Measurements from ENCODE around the gene RACK1. TPM values are rescaled to one million over a fixed set of nuclear protein-coding genes. Genes with fewer than 3 reads are reported as not detected.

RACK1 gene
- total RNA-seq, 1 experiment from 2014 or later: 2,552 TPM

DNA sequence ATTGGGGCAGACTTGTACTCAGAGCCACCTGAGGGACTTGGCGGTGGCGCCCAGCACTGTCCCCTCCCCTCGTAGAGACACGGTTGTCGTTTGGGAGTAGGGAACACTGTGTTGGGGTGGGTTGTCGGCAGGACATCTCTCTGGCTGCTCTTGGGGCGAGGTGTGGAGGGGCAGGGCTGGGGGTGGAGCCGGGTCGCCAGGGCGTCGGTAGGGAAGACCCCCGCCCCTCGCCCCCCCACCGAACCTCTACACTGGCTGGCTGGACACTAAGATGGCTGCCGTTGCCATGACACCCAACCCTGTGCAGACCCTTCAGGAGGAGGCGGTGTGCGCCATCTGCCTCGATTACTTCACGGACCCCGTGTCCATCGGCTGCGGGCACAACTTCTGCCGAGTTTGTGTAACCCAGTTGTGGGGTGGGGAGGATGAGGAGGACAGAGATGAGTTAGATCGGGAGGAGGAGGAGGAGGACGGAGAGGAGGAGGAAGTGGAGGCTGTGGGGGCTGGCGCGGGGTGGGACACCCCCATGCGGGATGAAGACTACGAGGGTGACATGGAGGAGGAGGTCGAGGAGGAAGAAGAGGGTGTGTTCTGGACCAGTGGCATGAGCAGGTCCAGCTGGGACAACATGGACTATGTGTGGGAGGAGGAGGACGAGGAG, 19.8 kb downstream of the RACK1 start:
- Histone ChIP-seq H2AFZ (ENCODE audit: low read length) (no peak overlapping the region), H4K8ac (replicated peaks; ENCODE audit: insufficient read length, low read depth, low read length) (no peak overlapping the region), H3K23ac (ENCODE audit: insufficient read length, low read depth, low read length) (no peak overlapping the region), H3T11ph (ENCODE audit: low read length) (no peak overlapping the region), H3K4ac (ENCODE audit: low read depth, low read length) (no peak overlapping the region), H3K9ac (ENCODE audit: extremely low read depth, insufficient read length, low read length) (peak overlapping the region; percentile 31), H2BK12ac (ENCODE audit: insufficient read length, low read depth, low read length) (no peak overlapping the region), H3K27ac (ENCODE audit: insufficient read length, low read depth, low read length) (no peak overlapping the region), H4K5ac (ENCODE audit: insufficient read length, low read depth, low read length) (no peak overlapping the region), H4K91ac (ENCODE audit: insufficient read length, low read depth, low read length) (no peak overlapping the region), H3K18ac (ENCODE audit: insufficient read length, low read depth, low read length) (no peak overlapping the region), H4K20me1 (ENCODE audit: control insufficient read depth, insufficient read depth, insufficient read length) (no peaks in the 10 kb centered on the region), H2BK15ac (ENCODE audit: low read depth, low read length) (no peak overlapping the region), H3K79me2 (ENCODE audit: insufficient read depth, low read length) (no peaks in the 10 kb centered on the region), H3K27me3 (ENCODE audit: insufficient read depth, low read length) (no peaks in the 10 kb centered on the region), H3K4me2 (ENCODE audit: insufficient read depth, insufficient read length, low read length) (peak overlapping the region; percentile 79), H3K79me1 (ENCODE audit: insufficient read depth, low read depth, low read length, poor library complexity, severe bottlenecking) (peaks cover 3% of the 10 kb centered on the region), H3K9me3 (ENCODE audit: control insufficient read depth, low read depth, low read length) (no peaks in the 10 kb centered on the region), H2AK5ac (ENCODE audit: insufficient read length, low read length) (no peak overlapping the region), H3K4me1 (ENCODE audit: insufficient read depth, low read length) (no peaks in the 10 kb centered on the region), H3K23me2 (ENCODE audit: insufficient read length, low read depth, low read length, poor library complexity, severe bottlenecking) (peaks cover 7% of the 10 kb centered on the region), H2BK120ac (ENCODE audit: low read depth, low read length, poor library complexity, severe bottlenecking) (no peak overlapping the region), H3K56ac (ENCODE audit: insufficient read length, low read depth, low read length) (no peak overlapping the region), H3K14ac (ENCODE audit: insufficient read depth, low read length) (no peak overlapping the region), H2BK5ac (ENCODE audit: insufficient read length, low read length) (no peak overlapping the region), H2BK20ac (ENCODE audit: low read depth, low read length, poor library complexity, severe bottlenecking) (no peak overlapping the region)
- peak overlapping the region; percentile 98 to 99 for H3K4me3 Mint-ChIP-seq
- H3K4me1 Mint-ChIP-seq: peaks cover 18 to 25% of the 10 kb centered on the region in 2 experiments
- peak overlapping the region; percentile 96 to 99 (median 97); a peak in 6 of 7 replicates for H3K27ac Mint-ChIP-seq
- H3K9me3 Mint-ChIP-seq: peaks cover 0 to 5% of the 10 kb centered on the region in 2 experiments; a peak in 2 of 5 replicates
- H3K36me3 Mint-ChIP-seq (ENCODE audit: insufficient read depth in 1 of 3, low read depth in 3 of 3): peaks cover 3 to 17% (median 5%) of the 10 kb centered on the region in 3 experiments; a peak in 4 of 7 replicates
- no CpG with 5 or more reads among the region's 31 CpGs for WGBS (ENCODE audit: extremely low coverage, insufficient read length, low lambda C conversion rate)
- peak; percentile 89 for DNase-seq
- TF ChIP-seq, protein P1, sequence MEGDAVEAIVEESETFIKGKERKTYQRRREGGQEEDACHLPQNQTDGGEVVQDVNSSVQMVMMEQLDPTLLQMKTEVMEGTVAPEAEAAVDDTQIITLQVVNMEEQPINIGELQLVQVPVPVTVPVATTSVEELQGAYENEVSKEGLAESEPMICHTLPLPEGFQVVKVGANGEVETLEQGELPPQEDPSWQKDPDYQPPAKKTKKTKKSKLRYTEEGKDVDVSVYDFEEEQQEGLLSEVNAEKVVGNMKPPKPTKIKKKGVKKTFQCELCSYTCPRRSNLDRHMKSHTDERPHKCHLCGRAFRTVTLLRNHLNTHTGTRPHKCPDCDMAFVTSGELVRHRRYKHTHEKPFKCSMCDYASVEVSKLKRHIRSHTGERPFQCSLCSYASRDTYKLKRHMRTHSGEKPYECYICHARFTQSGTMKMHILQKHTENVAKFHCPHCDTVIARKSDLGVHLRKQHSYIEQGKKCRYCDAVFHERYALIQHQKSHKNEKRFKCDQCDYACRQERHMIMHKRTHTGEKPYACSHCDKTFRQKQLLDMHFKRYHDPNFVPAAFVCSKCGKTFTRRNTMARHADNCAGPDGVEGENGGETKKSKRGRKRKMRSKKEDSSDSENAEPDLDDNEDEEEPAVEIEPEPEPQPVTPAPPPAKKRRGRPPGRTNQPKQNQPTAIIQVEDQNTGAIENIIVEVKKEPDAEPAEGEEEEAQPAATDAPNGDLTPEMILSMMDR (conservative IDR thresholded peaks at IDR 0.05): no peak
- peaks cover 14% of the 10 kb centered on the region for H3K27me3 Mint-ChIP-seq (ENCODE audit: low read depth)

All from H9 (cell line).